ENCODE data around the gene CADPS2. TPM values are rescaled to one million over a fixed set of nuclear protein-coding genes. Genes with fewer than 3 reads are reported as not detected.
A peak's percentile ranks its signal among the peaks of the same experiment; 100 is the strongest.
"Not testable (repeated sequence)": the region's sequence is repeated elsewhere in the genome, so short reads cannot be mapped to it uniquely, and the experiment has no call there.

Gene CADPS2
- total and polyA plus RNA-seq, 4 experiments from 2014 or later: not detected

DNA sequence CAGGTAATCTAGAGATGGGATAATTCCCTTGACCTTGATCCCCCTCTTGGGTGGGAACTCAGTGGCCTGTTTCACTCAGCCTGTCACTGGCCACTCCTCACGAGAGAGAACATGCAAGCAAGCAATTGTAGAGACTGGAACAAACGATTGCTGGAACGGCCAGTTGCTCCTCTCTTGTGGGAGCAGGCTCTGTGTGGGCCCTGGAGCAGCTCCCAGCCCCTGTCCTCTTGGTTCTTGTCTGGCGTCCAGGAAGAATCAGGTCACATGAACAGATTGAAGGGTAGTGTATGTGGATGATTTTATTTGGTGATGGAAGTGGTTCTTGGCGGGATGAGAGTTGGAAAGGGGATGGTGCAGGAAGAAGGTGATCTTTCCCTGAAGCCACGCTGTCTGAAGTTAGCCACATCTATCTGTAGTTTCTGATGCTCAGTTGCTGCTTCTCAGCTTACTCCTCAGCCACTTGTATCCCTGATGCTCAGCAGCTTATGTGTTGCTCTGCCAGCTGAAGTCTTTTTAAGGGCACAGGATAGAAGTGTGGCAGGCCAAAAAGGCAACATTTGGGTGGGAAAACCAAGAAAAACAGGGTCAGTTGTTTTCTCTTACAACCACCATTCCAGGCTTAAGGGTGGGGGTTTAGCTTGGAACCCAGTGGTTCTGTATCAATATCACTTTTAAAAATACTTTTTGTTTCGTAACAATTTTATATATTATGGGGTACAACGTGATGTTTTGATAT, 203.3 kb downstream of the CADPS2 start:
- Histone ChIP-seq H3K27me3 (ENCODE audit: insufficient read depth, low read length) (no peaks in the 10 kb centered on the region), H3K27ac (ENCODE audit: low read depth, low read length) (no peak overlapping the region), H3K4me3 (ENCODE audit: low read length in 2 of 2) (no peak overlapping the region), H3K9me3 (ENCODE audit: control insufficient read depth in 1 of 2, low read length in 2 of 2) (no peaks in the 10 kb centered on the region), H3K36me3 (ENCODE audit: insufficient read depth, low read length) (no peaks in the 10 kb centered on the region), H3K4me1 (ENCODE audit: insufficient read depth, low read length) (no peaks in the 10 kb centered on the region)
- H3K9me3 Mint-ChIP-seq: peaks cover 2 to 14% (median 4%) of the 10 kb centered on the region in 8 donors
- no peaks in the 10 kb centered on the region for H3K27me3 Mint-ChIP-seq
- no peak for DNase-seq
- no peaks in the 10 kb centered on the region for H3K36me3 Mint-ChIP-seq
- H3K27ac Mint-ChIP-seq: no peak overlapping the region
- no peak overlapping the region for H3K4me3 Mint-ChIP-seq
- CTCF ChIA-PET (ENCODE audit: partially characterized antibody): no interaction called here
- POLR2A ChIA-PET (ENCODE audit: partially characterized antibody): no interaction called here
- intact Hi-C loops (cut with micrococcal nuclease): no loop called here
- H3K4me1 Mint-ChIP-seq: no peaks in the 10 kb centered on the region

DNA sequence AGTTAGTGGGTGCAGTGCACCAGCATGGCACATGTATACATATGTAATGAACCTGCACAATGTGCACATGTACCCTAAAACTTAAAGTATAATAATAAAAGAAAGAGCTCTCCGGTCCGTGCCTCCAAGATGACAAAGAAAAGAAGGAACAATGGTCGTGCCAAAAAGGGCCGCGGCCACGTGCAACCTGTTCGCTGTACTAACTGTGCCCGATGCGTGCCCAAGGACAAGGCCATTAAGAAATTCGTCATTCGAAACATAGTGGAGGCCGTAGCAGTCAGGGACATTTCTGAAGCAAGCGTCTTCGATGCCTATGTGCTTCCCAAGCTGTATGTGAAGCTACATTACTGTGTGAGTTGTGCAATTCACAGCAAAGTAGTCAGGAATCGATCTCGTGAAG, 205.1 kb downstream of the CADPS2 start:
- H3K4me1 Mint-ChIP-seq; CTCF ChIA-PET (ENCODE audit: partially characterized antibody); intact Hi-C loops (cut with micrococcal nuclease); H3K27me3 ChIP-seq (ENCODE audit: insufficient read depth, low read length); H3K4me3 ChIP-seq (ENCODE audit: low read length in 2 of 2); H3K4me1 ChIP-seq (ENCODE audit: insufficient read depth, low read length); H3K27ac ChIP-seq (ENCODE audit: low read depth, low read length); H3K36me3 ChIP-seq (ENCODE audit: insufficient read depth, low read length); DNase-seq; H3K9me3 ChIP-seq (ENCODE audit: control insufficient read depth in 1 of 2, low read length in 2 of 2); POLR2A ChIA-PET (ENCODE audit: partially characterized antibody); H3K36me3 Mint-ChIP-seq; H3K27ac Mint-ChIP-seq; H3K27me3 Mint-ChIP-seq; H3K4me3 Mint-ChIP-seq: not testable (repeated sequence)
- peaks cover 2 to 10% (median 4%) of the 10 kb centered on the region in 8 donors for H3K9me3 Mint-ChIP-seq

DNA sequence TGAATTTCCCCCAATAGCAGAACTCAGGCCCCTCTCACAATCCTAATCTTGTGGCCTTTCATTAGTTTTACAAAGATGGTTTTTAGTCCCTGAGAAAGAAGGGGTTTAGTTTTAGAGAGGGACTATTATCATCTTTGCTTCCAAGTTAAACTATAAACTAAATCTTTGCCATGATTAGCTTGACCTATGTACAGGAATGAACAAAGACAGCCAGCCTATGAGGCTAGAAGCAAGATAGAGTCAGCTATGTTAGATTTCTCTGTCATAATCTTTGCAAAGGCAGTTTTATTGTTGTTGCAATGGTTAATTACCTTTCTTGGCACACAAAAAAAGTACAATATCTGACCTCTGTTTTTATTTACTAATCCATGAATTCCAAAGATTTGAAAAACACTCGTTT, 206.4 kb downstream of the CADPS2 start:
- no peaks in the 10 kb centered on the region for H3K27me3 ChIP-seq (ENCODE audit: insufficient read depth, low read length)
- Mint-ChIP-seq H3K4me1 (no peaks in the 10 kb centered on the region), H3K27me3 (no peaks in the 10 kb centered on the region), H3K36me3 (no peaks in the 10 kb centered on the region), H3K9me3 (peaks cover 2 to 14% (median 4%) of the 10 kb centered on the region in 8 donors), H3K27ac (no peak overlapping the region), H3K4me3 (no peak overlapping the region)
- H3K27ac ChIP-seq (ENCODE audit: low read depth, low read length): no peak overlapping the region
- DNase-seq: no peak
- no peaks in the 10 kb centered on the region for H3K4me1 ChIP-seq (ENCODE audit: insufficient read depth, low read length)
- no peak overlapping the region for H3K4me3 ChIP-seq (ENCODE audit: low read length in 2 of 2)
- POLR2A ChIA-PET (ENCODE audit: partially characterized antibody): no interaction called here
- intact Hi-C loops (cut with micrococcal nuclease): no loop called here
- no peaks in the 10 kb centered on the region for H3K9me3 ChIP-seq (ENCODE audit: control insufficient read depth in 1 of 2, low read length in 2 of 2)
- H3K36me3 ChIP-seq (ENCODE audit: insufficient read depth, low read length): no peaks in the 10 kb centered on the region
- CTCF ChIA-PET (ENCODE audit: partially characterized antibody): no interaction called here

DNA sequence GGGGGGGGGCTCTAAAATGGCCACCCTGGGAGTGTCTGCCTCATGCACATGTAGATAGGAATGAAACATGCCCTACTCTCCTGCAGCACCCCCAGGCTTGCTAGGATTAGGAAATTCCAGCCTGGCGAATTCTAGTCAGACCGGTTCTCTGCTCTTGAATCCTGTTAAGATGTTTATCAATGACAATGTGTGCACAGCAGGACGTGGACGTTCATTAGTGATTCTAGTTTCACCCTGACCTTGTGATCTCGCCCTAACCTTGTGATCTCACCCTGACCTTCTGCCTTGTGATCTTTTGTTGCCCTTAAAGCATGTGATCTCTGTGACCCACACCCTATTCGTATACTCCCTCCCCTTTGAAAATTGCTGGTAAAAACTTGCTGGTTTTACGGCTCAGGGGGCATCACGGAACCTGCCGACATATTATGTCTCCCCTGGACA, 207.0 kb downstream of the CADPS2 start:
- H3K36me3 Mint-ChIP-seq; CTCF ChIA-PET (ENCODE audit: partially characterized antibody); H3K4me3 Mint-ChIP-seq: not testable (repeated sequence)

DNA sequence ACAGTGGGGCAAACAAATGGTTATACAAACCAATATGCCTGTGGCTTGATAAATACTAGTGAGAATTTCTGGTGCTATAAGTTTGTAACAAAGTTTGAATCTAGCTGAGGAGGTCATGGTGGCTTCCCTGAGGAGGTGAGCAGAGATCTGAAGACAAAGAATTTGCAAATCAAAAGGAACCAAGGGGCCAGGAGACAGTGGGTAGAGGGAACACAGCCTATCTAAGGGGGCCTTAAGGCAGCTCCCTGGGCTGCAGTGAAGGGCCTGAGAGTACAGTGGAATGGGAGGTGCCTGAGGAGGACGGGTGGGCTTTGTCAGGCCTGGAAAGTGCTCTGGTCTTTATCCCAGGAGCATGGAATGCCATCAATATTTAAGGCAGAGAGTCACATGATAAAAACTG, 209.1 kb downstream of the CADPS2 start:
- Mint-ChIP-seq H3K9me3 (peaks cover 0 to 14% (median 4%) of the 10 kb centered on the region in 8 donors), H3K4me1 (no peaks in the 10 kb centered on the region), H3K27me3 (no peaks in the 10 kb centered on the region), H3K36me3 (no peaks in the 10 kb centered on the region), H3K27ac (no peak overlapping the region), H3K4me3 (no peak overlapping the region)
- Histone ChIP-seq H3K9me3 (ENCODE audit: control insufficient read depth in 1 of 2, low read length in 2 of 2) (no peaks in the 10 kb centered on the region), H3K27me3 (ENCODE audit: insufficient read depth, low read length) (no peaks in the 10 kb centered on the region), H3K36me3 (ENCODE audit: insufficient read depth, low read length) (no peaks in the 10 kb centered on the region), H3K4me1 (ENCODE audit: insufficient read depth, low read length) (no peaks in the 10 kb centered on the region), H3K4me3 (ENCODE audit: low read length in 2 of 2) (no peak overlapping the region), H3K27ac (ENCODE audit: low read depth, low read length) (no peak overlapping the region)
- POLR2A ChIA-PET (ENCODE audit: partially characterized antibody): no interaction called here
- intact Hi-C loops (cut with micrococcal nuclease): no loop called here
- no peak for DNase-seq
- CTCF ChIA-PET (ENCODE audit: partially characterized antibody): no interaction called here

More for the DNA sequence above, 207.0 kb downstream of the CADPS2 start:
- intact Hi-C loops (cut with micrococcal nuclease); H3K27ac Mint-ChIP-seq; H3K4me1 ChIP-seq (ENCODE audit: insufficient read depth, low read length); H3K4me1 Mint-ChIP-seq; POLR2A ChIA-PET (ENCODE audit: partially characterized antibody); H3K27ac ChIP-seq (ENCODE audit: low read depth, low read length); DNase-seq; H3K9me3 ChIP-seq (ENCODE audit: control insufficient read depth in 1 of 2, low read length in 2 of 2); H3K27me3 ChIP-seq (ENCODE audit: insufficient read depth, low read length); H3K27me3 Mint-ChIP-seq; H3K36me3 ChIP-seq (ENCODE audit: insufficient read depth, low read length); H3K4me3 ChIP-seq (ENCODE audit: low read length in 2 of 2): not testable (repeated sequence)
- peaks cover 2 to 14% (median 4%) of the 10 kb centered on the region in 8 donors for H3K9me3 Mint-ChIP-seq

DNA sequence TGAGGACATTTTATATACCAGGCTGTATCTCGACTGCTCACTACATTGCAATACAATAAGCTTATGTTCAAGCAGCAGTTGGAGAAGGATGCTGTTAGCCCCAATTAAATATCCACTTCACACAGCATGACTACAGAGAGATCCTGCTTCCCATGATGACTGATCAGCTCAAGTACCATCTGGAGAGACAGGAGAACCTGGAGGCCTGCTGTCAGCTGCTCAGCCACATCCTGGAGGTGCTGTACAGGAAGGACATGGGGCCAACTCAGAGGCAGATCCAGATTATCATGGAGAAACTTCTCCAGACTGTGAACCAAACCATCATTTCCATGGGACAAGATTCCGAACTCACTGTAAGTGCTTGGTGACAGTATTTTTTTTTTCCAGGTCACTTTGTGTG, 209.8 kb downstream of the CADPS2 start:
- no peaks in the 10 kb centered on the region for H3K36me3 Mint-ChIP-seq
- no peaks in the 10 kb centered on the region for H3K27me3 ChIP-seq (ENCODE audit: insufficient read depth, low read length)
- no peaks in the 10 kb centered on the region for H3K27me3 Mint-ChIP-seq
- H3K4me1 Mint-ChIP-seq: no peaks in the 10 kb centered on the region
- ChIA-PET CTCF (ENCODE audit: partially characterized antibody) (no interaction called here), POLR2A (ENCODE audit: partially characterized antibody) (no interaction called here)
- no peaks in the 10 kb centered on the region for H3K4me1 ChIP-seq (ENCODE audit: insufficient read depth, low read length)
- intact Hi-C loops (cut with micrococcal nuclease): no loop called here
- no peak overlapping the region for H3K27ac Mint-ChIP-seq
- peaks cover 0 to 14% (median 4%) of the 10 kb centered on the region in 8 donors for H3K9me3 Mint-ChIP-seq
- no peak overlapping the region for H3K4me3 ChIP-seq (ENCODE audit: low read length in 2 of 2)
- no peak for DNase-seq
- no peaks in the 10 kb centered on the region for H3K36me3 ChIP-seq (ENCODE audit: insufficient read depth, low read length)
- H3K9me3 ChIP-seq (ENCODE audit: control insufficient read depth in 1 of 2, low read length in 2 of 2): no peaks in the 10 kb centered on the region
- no peak overlapping the region for H3K27ac ChIP-seq (ENCODE audit: low read depth, low read length)
- no peak overlapping the region for H3K4me3 Mint-ChIP-seq

DNA sequence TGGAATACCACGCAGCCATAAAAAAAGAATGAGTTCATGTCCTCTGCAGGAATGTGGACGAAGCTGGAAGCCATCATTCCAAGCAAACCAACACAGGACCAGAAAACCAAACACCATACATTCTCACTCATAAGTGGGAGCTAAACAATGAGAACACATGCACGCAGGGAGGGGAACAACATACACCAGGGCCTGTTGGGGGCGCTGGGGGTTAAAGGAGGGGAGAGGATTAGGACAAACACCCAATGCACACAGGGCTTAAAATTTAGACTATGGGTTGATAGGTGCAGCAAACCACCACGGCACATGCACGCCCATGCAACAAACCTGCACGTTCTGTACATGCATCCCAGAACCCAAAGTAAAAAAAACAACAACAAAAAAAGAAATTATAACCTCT, 210.6 kb downstream of the CADPS2 start:
- no peaks in the 10 kb centered on the region for H3K36me3 ChIP-seq (ENCODE audit: insufficient read depth, low read length)
- H3K4me1 ChIP-seq (ENCODE audit: insufficient read depth, low read length): no peaks in the 10 kb centered on the region
- H3K9me3 ChIP-seq (ENCODE audit: control insufficient read depth in 1 of 2, low read length in 2 of 2): no peaks in the 10 kb centered on the region
- ChIA-PET POLR2A (ENCODE audit: partially characterized antibody) (no interaction called here), CTCF (ENCODE audit: partially characterized antibody) (no interaction called here)
- H3K4me3 ChIP-seq (ENCODE audit: low read length in 2 of 2): no peak overlapping the region
- Mint-ChIP-seq H3K27ac (peak overlapping the region in 1 of 7 donors; percentile 50), H3K4me1 (no peaks in the 10 kb centered on the region), H3K4me3 (no peak overlapping the region), H3K36me3 (no peaks in the 10 kb centered on the region), H3K9me3 (peaks cover 0 to 14% (median 5%) of the 10 kb centered on the region in 8 donors), H3K27me3 (no peaks in the 10 kb centered on the region)
- intact Hi-C loops (cut with micrococcal nuclease): no loop called here
- H3K27me3 ChIP-seq (ENCODE audit: insufficient read depth, low read length): no peaks in the 10 kb centered on the region
- no peak overlapping the region for H3K27ac ChIP-seq (ENCODE audit: low read depth, low read length)
- DNase-seq: no peak

DNA sequence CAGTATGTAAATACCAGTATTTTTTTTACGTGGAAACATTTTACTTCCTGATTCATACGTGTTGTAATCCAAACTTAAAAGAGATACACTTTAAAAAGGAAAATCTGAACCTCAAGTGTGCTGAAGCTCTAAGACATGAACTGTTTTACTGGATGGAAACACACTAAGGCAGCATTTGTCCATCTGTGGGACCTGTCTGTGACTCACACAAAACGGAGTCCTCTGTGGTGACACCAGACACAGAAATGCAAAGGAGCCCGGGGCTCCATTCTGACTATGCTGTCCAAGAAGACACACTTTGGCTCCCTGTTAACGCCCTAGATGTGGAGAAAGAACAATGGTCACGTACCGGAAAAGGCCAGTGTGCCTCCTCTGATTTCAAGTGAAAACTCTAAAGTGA, 211.2 kb downstream of the CADPS2 start:
- H3K36me3 Mint-ChIP-seq: no peaks in the 10 kb centered on the region

More for the DNA sequence above, 211.2 kb downstream of the CADPS2 start:
- no peak overlapping the region for H3K4me3 ChIP-seq (ENCODE audit: low read length in 2 of 2)
- H3K27ac ChIP-seq (ENCODE audit: low read depth, low read length): no peak overlapping the region
- CTCF ChIA-PET (ENCODE audit: partially characterized antibody): no interaction called here
- intact Hi-C loops (cut with micrococcal nuclease): no loop called here
- Mint-ChIP-seq H3K27ac (no peak overlapping the region), H3K4me1 (no peaks in the 10 kb centered on the region), H3K4me3 (no peak overlapping the region), H3K27me3 (no peaks in the 10 kb centered on the region), H3K9me3 (peaks cover 0 to 12% (median 5%) of the 10 kb centered on the region in 8 donors)
- POLR2A ChIA-PET (ENCODE audit: partially characterized antibody): no interaction called here
- H3K4me1 ChIP-seq (ENCODE audit: insufficient read depth, low read length): no peaks in the 10 kb centered on the region
- H3K9me3 ChIP-seq (ENCODE audit: control insufficient read depth in 1 of 2, low read length in 2 of 2): no peaks in the 10 kb centered on the region
- H3K36me3 ChIP-seq (ENCODE audit: insufficient read depth, low read length): no peaks in the 10 kb centered on the region
- H3K27me3 ChIP-seq (ENCODE audit: insufficient read depth, low read length): no peaks in the 10 kb centered on the region
- DNase-seq: no peak
